Left ventricle myocardium inferior (tissue), 1 donor: Measurements from ENCODE around the gene NPB. TPM values are rescaled to one million over a fixed set of nuclear protein-coding genes. Genes with fewer than 3 reads are reported as not detected.

ENCODE experiments used
- DNase-seq: peaks from one replicate; pipeline ENCODE4 v3.0.0-alpha.2; 2020
- H3K27ac ChIP-seq: fragments of 200-600 bp; replicated peaks from 2 replicates; pipeline ENCODE4 v1.8.0; 2021
- H3K27me3 ChIP-seq: fragments of 200-600 bp; 2 replicates; pipeline ENCODE4 v1.8.0; 2021; ENCODE audit warnings: low read depth
- H3K36me3 ChIP-seq: fragments of 200-600 bp; 2 replicates; pipeline ENCODE4 v1.8.0; 2021
- H3K4me1 ChIP-seq: fragments of 200-600 bp; 2 replicates; pipeline ENCODE4 v1.8.0; 2021
- H3K4me3 ChIP-seq: fragments of 200-600 bp; 2 replicates; pipeline ENCODE4 v1.8.0; 2021; ENCODE audit warnings: mild to moderate bottlenecking, moderate library complexity
- H3K9me3 ChIP-seq: fragments of 200-600 bp; replicated peaks from 2 replicates; pipeline ENCODE4 v1.8.0; 2021
- intact Hi-C: fragments of 100-400 bp; cut with micrococcal nuclease; formaldehyde crosslinking; loops from one replicate; pipeline ENCODE4 v1.11.0; 2022
- total RNA-seq: library from RNA; stranded (reverse); fragmentation: NEBNext Ultra II Directional; extraction: Animal tissue kit (Norgen Biotek cat#: 25700); gene quantifications from one replicate; pipeline ENCODE4 v1.2.1, GENCODE V29; 2021
- TF ChIP-seq, protein P1 (sequence below): fragments of 200-600 bp; IDR thresholded peaks from 2 replicates; pipeline ENCODE4 v1.8.0; 2021; ENCODE audit warnings: antibody characterized with exemption, mild to moderate bottlenecking, borderline replicate concordance
- donor health status: DM: no; HTN: yes; CAD: no; lungs with severe emphysema.

The NPB gene
- total RNA-seq, 1 donor from 2014 or later = 0.19 TPM

DNA sequence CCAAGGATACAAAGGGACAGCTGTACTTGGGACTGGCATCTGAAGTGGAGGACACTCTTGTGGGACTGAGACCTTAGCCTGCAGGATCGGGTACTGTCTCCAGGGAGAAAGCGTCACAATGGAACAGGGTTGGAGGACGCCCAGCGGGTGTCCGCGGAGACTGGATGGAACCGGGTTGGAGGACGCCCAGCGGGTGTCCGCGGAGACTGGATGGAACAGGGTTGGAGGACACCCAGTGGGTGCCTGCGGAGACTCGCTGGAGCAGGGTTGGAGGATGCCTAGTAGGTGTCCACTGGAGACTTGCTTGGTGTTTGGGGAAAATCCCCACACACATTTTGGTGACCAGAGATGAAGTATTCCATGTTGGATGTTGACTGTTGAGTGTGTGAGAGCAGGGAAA is 45.2 kb downstream of the NPB start, which contains the start of gene MYADML2:
MYADML2 (minus strand) TSS at position 45 of the 400 bp plus-strand sequence. CDS start 5,492 bp downstream, outside the sequence.
- H3K4me3 ChIP-seq = no peak within 1 kb of the TSS
- peaks cover 22% of the 10 kb centered on the region for H3K27me3 ChIP-seq
- intact Hi-C loops = no loop called here
- TF ChIP-seq, protein P1, sequence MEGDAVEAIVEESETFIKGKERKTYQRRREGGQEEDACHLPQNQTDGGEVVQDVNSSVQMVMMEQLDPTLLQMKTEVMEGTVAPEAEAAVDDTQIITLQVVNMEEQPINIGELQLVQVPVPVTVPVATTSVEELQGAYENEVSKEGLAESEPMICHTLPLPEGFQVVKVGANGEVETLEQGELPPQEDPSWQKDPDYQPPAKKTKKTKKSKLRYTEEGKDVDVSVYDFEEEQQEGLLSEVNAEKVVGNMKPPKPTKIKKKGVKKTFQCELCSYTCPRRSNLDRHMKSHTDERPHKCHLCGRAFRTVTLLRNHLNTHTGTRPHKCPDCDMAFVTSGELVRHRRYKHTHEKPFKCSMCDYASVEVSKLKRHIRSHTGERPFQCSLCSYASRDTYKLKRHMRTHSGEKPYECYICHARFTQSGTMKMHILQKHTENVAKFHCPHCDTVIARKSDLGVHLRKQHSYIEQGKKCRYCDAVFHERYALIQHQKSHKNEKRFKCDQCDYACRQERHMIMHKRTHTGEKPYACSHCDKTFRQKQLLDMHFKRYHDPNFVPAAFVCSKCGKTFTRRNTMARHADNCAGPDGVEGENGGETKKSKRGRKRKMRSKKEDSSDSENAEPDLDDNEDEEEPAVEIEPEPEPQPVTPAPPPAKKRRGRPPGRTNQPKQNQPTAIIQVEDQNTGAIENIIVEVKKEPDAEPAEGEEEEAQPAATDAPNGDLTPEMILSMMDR = no peak
- no peaks in the 10 kb centered on the region for H3K36me3 ChIP-seq
- no peak within 1 kb of the TSS for H3K27ac ChIP-seq
- H3K9me3 ChIP-seq = no peaks in the 10 kb centered on the region
- DNase-seq = no peak
- H3K4me1 ChIP-seq = no peaks in the 10 kb centered on the region

DNA sequence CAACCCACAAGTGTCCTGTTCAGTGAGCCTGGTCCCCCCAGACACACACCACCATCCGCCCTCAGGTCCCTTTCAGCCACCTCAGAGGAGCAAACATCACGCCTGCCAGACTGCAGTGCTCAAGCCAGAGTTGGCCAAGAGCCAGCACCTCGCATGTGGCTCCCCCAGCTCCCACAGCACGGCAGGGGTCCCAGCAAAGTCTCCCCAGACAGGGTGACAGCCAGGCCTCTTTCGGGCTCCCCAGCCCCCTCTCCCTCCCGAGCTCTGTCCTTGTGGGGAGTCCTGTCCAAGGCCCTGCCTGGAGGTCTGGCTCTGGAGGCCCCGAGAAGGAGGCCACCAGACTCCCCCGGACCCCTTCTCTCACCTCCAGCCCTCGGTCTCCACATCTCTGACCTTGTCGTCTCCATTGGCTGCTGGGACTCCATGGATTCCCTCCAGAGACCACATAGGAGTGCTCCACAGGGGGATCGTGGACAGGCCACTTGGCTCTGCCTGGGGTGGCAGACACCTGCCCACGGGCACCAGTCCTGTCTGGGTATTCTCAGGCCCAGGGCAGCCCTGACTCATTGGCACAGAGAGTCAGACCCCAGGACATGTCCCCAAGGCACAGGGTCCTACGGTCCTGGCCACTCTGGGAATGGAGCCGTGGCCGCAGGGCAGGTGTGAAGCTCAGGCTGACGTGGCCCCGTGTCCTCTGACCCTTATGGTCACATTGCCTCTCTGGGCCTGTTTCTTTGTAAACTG is 46.8 kb downstream of the NPB start:
- no peak overlapping the region for H3K27ac ChIP-seq
- H3K27me3 ChIP-seq = peaks cover 25% of the 10 kb centered on the region
- TF ChIP-seq, protein P1 = no peak
- DNase-seq = no peak
- no peak overlapping the region for H3K4me3 ChIP-seq
- no peaks in the 10 kb centered on the region for H3K9me3 ChIP-seq
- H3K4me1 ChIP-seq = no peaks in the 10 kb centered on the region
- H3K36me3 ChIP-seq = no peaks in the 10 kb centered on the region
- intact Hi-C loops = no loop called here

DNA sequence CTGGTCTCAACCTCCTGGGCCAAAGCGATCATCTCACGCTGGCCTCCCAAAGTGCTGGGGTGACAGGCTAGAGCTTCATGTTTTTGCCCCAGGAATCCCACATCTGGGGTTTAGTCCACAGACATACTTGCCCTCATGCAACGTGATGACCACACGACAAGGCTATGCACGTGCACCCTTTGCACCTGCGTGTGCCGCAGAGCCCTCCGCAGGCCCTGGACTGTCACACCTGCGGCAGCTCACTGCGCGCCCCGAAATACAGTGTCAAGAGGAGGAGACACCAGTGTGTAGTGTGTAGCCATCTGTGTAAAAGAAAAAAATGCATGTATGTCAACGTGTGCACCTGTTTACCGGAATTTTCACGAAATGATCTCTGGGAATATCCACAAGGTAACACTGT is 48.5 kb downstream of the NPB start:
- TF ChIP-seq, protein P1 = no peak
- Histone ChIP-seq H3K27ac (no peak overlapping the region), H3K27me3 (peaks cover 29% of the 10 kb centered on the region), H3K36me3 (no peaks in the 10 kb centered on the region), H3K9me3 (no peaks in the 10 kb centered on the region), H3K4me1 (no peaks in the 10 kb centered on the region), H3K4me3 (no peak overlapping the region)
- no peak for DNase-seq
- intact Hi-C loops = no loop called here

DNA sequence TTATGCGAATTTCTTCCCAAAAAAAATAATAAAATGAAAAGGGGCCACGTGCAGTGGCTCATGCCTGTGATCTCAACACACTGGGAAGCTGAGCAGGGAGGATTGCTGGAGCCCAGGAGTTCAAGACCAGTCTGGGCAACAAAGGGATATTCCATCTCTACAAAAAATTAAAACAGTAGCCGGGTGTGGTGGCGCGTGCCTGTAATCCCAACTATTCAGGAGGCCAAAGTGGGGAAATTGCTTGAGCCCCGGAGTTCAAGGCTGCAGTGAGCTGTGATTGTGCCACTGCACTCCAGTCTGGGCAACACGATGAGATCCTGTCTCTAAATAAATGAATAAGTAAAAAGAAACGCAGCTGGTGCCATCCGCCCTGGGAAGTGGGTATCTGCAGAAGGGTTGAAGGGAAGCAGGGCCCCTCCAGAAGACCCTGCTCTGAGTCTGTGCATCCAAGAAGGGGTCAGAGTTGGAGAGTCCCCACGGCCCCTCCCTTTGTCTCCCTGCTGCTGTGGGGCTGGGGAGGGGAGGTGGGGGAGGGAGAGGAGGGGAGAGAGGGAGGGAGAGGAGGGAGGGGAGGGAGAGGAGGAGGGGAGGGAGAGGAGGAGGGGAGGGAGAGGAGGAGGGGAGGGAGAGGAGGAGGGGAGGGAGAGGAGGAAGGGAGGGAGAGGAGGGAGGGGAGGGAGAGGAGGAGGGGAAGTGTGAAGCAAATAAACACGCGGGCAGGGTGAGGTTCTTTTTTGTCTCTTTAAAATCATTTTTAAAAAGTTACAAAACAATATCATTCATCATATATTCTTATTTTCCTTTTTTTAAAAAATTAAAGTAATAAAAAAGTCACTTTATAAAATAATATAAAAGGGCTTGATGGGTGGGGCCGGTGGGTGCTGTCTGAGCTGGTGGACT is 50.0 kb downstream of the NPB start:
- Histone ChIP-seq H3K27me3 (peaks cover 37% of the 10 kb centered on the region), H3K9me3 (no peaks in the 10 kb centered on the region), H3K27ac (no peak overlapping the region), H3K4me1 (no peaks in the 10 kb centered on the region), H3K4me3 (no peak overlapping the region), H3K36me3 (no peaks in the 10 kb centered on the region)
- DNase-seq = no peak
- intact Hi-C loops = no loop called here
- TF ChIP-seq, protein P1 = no peak

Other genes starting within 250 kb of the NPB start
- not detected for gene PDE6G, start 245.7 kb upstream of the NPB start, total RNA-seq
- 18.4 TPM for gene OXLD1, start 235.6 kb upstream of the NPB start, total RNA-seq
- 5.6 TPM for gene CCDC137, start 235.5 kb upstream of the NPB start, total RNA-seq
- 9.0 TPM for gene ARL16, start 218.4 kb upstream of the NPB start, total RNA-seq
- 50.5 TPM for gene HGS, start 218.2 kb upstream of the NPB start, total RNA-seq
- gene MRPL12, start 198.9 kb upstream of the NPB start, total RNA-seq = 157 TPM
- 8.2 TPM for gene SLC25A10, start 190.0 kb upstream of the NPB start, total RNA-seq
- gene GCGR, start 98.1 kb upstream of the NPB start, total RNA-seq = not detected
- gene MCRIP1, start 68.9 kb upstream of the NPB start, total RNA-seq = 110 TPM
- gene PPP1R27, start 67.2 kb upstream of the NPB start, total RNA-seq = 0.25 TPM
- gene P4HB, start 41.7 kb upstream of the NPB start, total RNA-seq = 267 TPM
- 95.1 TPM for gene ARHGDIA, start 30.9 kb upstream of the NPB start, total RNA-seq
- gene ALYREF, start 10.7 kb upstream of the NPB start, total RNA-seq = 32.1 TPM
- gene ANAPC11, start 10.5 kb upstream of the NPB start, total RNA-seq = 161 TPM
- 48.1 TPM for gene PCYT2, start 9.2 kb downstream of the NPB start, total RNA-seq
- 8.5 TPM for gene SIRT7, start 15.9 kb downstream of the NPB start, total RNA-seq
- 24.3 TPM for gene MAFG, start 25.5 kb downstream of the NPB start, total RNA-seq
- 3.8 TPM for gene PYCR1, start 35.1 kb downstream of the NPB start, total RNA-seq
- 7.2 TPM for gene MYADML2, start 45.0 kb downstream of the NPB start, total RNA-seq
- not detected for gene NOTUM, start 58.9 kb downstream of the NPB start, total RNA-seq
- 27.5 TPM for gene ASPSCR1, start 75.4 kb downstream of the NPB start, total RNA-seq
- gene CENPX, start 120.6 kb downstream of the NPB start, total RNA-seq = 26.3 TPM
- 4.3 TPM for gene LRRC45, start 121.1 kb downstream of the NPB start, total RNA-seq
- gene RAC3, start 129.4 kb downstream of the NPB start, total RNA-seq = 0.82 TPM
- 219 TPM for gene DCXR, start 135.5 kb downstream of the NPB start, total RNA-seq
- 21.1 TPM for gene RFNG, start 149.6 kb downstream of the NPB start, total RNA-seq
- gene GPS1, start 149.7 kb downstream of the NPB start, total RNA-seq = 85.9 TPM
- 64.6 TPM for gene DUS1L, start 163.6 kb downstream of the NPB start, total RNA-seq
- 13.6 TPM for gene FASN, start 196.0 kb downstream of the NPB start, total RNA-seq